ENCODE results near the gene KLC1. TPM values are rescaled to one million over a fixed set of nuclear protein-coding genes. Genes with fewer than 3 reads are reported as not detected.

Gene KLC1
- total RNA-seq, 1 experiment from 2014 or later: 121 TPM

- TF ChIP-seq ZFX (IDR thresholded peaks at IDR 0.05) (no peak), POLR2AphosphoS5 (IDR thresholded peaks at IDR 0.05; ENCODE audit: low read depth, low read length) (no peak), ELF1 (IDR thresholded peaks at IDR 0.05; ENCODE audit: borderline replicate concordance, low read depth) (no peak), EZH2phosphoT487 (IDR thresholded peaks at IDR 0.05; ENCODE audit: borderline replicate concordance) (no peak)
- RAD21 ChIA-PET (ENCODE audit: low non-redundant PET in 1 of 2, low total read pairs in 2 of 2, uncharacterized antibody in 2 of 2, unreplicated experiment in 2 of 2): no interaction called here
- H4K20me1 ChIP-seq (ENCODE audit: insufficient read depth): no peaks in the 10 kb centered on the region
- H3K9ac ChIP-seq (ENCODE audit: low read length): no peak overlapping the region
- no peaks in the 10 kb centered on the region for H3K9me2 ChIP-seq (ENCODE audit: insufficient read depth)
- H3K9me3 ChIP-seq (ENCODE audit: control insufficient read depth in 1 of 2, insufficient read depth in 1 of 2, low read depth in 1 of 2, low read length in 2 of 2): no peaks in the 10 kb centered on the region
- CTCF ChIA-PET: no interaction called here
- DNase-seq (ENCODE audit: low read depth, low spot score): no peak
- POLR2A ChIA-PET: no interaction called here
- BruUV-seq (replicated peaks): no TSS peak
- H3K36me3 ChIP-seq (ENCODE audit: control insufficient read depth in 1 of 2, insufficient read depth in 2 of 2, low read length in 2 of 2): peaks cover 0 to 2% of the 10 kb centered on the region in 2 experiments; a peak in 1 of 4 replicates
- no peak for ATAC-seq
- no peak overlapping the region for H3K27ac ChIP-seq (ENCODE audit: low read depth, low read length)
- H3K4me1 ChIP-seq (ENCODE audit: control insufficient read depth in 1 of 2, insufficient read depth in 2 of 2, low read length in 2 of 2): no peaks in the 10 kb centered on the region
- H3K27me3 ChIP-seq (ENCODE audit: insufficient read depth, low read length): no peaks in the 10 kb centered on the region
- no peak overlapping the region for H2AFZ ChIP-seq (ENCODE audit: low read depth, low read length, poor library complexity, severe bottlenecking)
- intact Hi-C loops (cut with micrococcal nuclease): no loop called here
- no peak overlapping the region for H3K4me2 ChIP-seq (ENCODE audit: low read length)
- no peaks in the 10 kb centered on the region for H3K79me2 ChIP-seq (ENCODE audit: insufficient read depth, low read length)
- H3K4me3 ChIP-seq (replicated peaks in 1 of 2; ENCODE audit: low read depth in 1 of 2, low read length in 2 of 2): no peak overlapping the region
These were observed 44.6 kb upstream of the KLC1 start for GRCh38 chr14:103584326-103584915.

GRCh38 chr14:103593577-103593976 lies 35.4 kb upstream of the KLC1 start:
- Histone ChIP-seq H3K27ac (ENCODE audit: low read depth, low read length) (no peak overlapping the region), H3K36me3 (ENCODE audit: control insufficient read depth in 1 of 2, insufficient read depth in 2 of 2, low read length in 2 of 2) (no peaks in the 10 kb centered on the region), H3K79me2 (ENCODE audit: insufficient read depth, low read length) (no peaks in the 10 kb centered on the region), H3K9me2 (ENCODE audit: insufficient read depth) (no peaks in the 10 kb centered on the region), H4K20me1 (ENCODE audit: insufficient read depth) (no peaks in the 10 kb centered on the region), H2AFZ (ENCODE audit: low read depth, low read length, poor library complexity, severe bottlenecking) (no peak overlapping the region), H3K9ac (ENCODE audit: low read length) (no peak overlapping the region), H3K4me1 (ENCODE audit: control insufficient read depth in 1 of 2, insufficient read depth in 2 of 2, low read length in 2 of 2) (peaks cover 12 to 13% of the 10 kb centered on the region in 2 experiments), H3K27me3 (ENCODE audit: insufficient read depth, low read length) (no peaks in the 10 kb centered on the region), H3K4me2 (ENCODE audit: low read length) (no peak overlapping the region), H3K4me3 (replicated peaks in 1 of 2; ENCODE audit: low read depth in 1 of 2, low read length in 2 of 2) (no peak overlapping the region), H3K9me3 (ENCODE audit: control insufficient read depth in 1 of 2, insufficient read depth in 1 of 2, low read depth in 1 of 2, low read length in 2 of 2) (no peaks in the 10 kb centered on the region)
- RAD21 ChIA-PET (ENCODE audit: low non-redundant PET in 1 of 2, low total read pairs in 2 of 2, uncharacterized antibody in 2 of 2, unreplicated experiment in 2 of 2): no interaction called here
- TF ChIP-seq ATF3 (IDR thresholded peaks at IDR 0.05) (no peak), RAD21 (IDR thresholded peaks at IDR 0.05; ENCODE audit: low read depth) (no peak), EZH2 (IDR thresholded peaks at IDR 0.05) (no peak), CEBPB (IDR thresholded peaks at IDR 0.05; ENCODE audit: low read depth) (no peak), MAX (IDR thresholded peaks at IDR 0.05) (no peak), REST (IDR thresholded peaks at IDR 0.05; ENCODE audit: low read depth) (no peak), EGR1 (IDR thresholded peaks at IDR 0.05; ENCODE audit: low read depth) (no peak), JUND (IDR thresholded peaks at IDR 0.05) (no peak), POLR2AphosphoS5 (IDR thresholded peaks at IDR 0.05; ENCODE audit: low read depth, low read length) (no peak), YY1 (IDR thresholded peaks at IDR 0.05; ENCODE audit: extremely low read depth, insufficient replicate concordance, low read depth, low read length) (no peak), EZH2phosphoT487 (IDR thresholded peaks at IDR 0.05; ENCODE audit: borderline replicate concordance) (no peak), ZBTB33 (IDR thresholded peaks at IDR 0.05; ENCODE audit: extremely low read depth, insufficient replicate concordance, low read length) (no peak), SP1 (IDR thresholded peaks at IDR 0.05; ENCODE audit: low read depth) (no peak), POLR2A (IDR thresholded peaks at IDR 0.05; ENCODE audit: borderline replicate concordance, extremely low read depth, insufficient read depth, insufficient read length) (no peak)
- DNase-seq (ENCODE audit: low read depth, low spot score): no peak
- intact Hi-C loops (cut with micrococcal nuclease): no loop called here
- no TSS peak for BruUV-seq (replicated peaks)
- no peak for ATAC-seq
- POLR2A ChIA-PET: interaction anchor here (0.7 kb wide), 1 partner anchor 437 kb away, joined by 3 read pairs; no protein-coding TSS in a partner anchor
- CTCF ChIA-PET: no interaction called here

Data from HCT116 (cell line).